GM12878 (cell line): ENCODE data around the gene AEBP1. TPM values are rescaled to one million over a fixed set of nuclear protein-coding genes. Genes with fewer than 3 reads are reported as not detected.

Source experiments
- ATAC-seq: fragments of 200-7000 bp; cut with Tn5 transposase; 3 replicates; pipeline ENCODE4 v1.9.1; 2020; ENCODE audit warnings: mild to moderate bottlenecking, moderate library complexity
- BruUV-seq: library from RNA; stranded (reverse); fragments of 400-500 nt; replicated peaks from 2 replicates; lab custom pipeline; 2021; lab: Mats Ljungman, UMichigan
- CTCF ChIA-PET: fragments of 300-600 bp; sonication (Branson Sonifier 250); formaldehyde crosslinking; extraction: SDS; loops from one replicate; lab custom pipeline; 2021; ENCODE audit warnings: inconsistent platforms; lab: Yijun Ruan, JAX
- POLR2A ChIA-PET: fragments of 350-600 bp; formaldehyde crosslinking; extraction: SDS; loops from one replicate; lab custom pipeline; 2021; ENCODE audit warnings: inconsistent platforms; lab: Charles Lee
- RAD21 ChIA-PET: fragments of 300-600 bp; sonication (Branson Sonifier 250); formaldehyde crosslinking; loops from one replicate; lab custom pipeline; 2023; ENCODE audit warnings: antibody characterized with exemption; ENCODE audit not compliant: unreplicated experiment; lab: Charles Lee
- SMC1A ChIA-PET: fragments of 300-600 bp; sonication (Branson Sonifier 250); formaldehyde crosslinking; loops from one replicate; lab custom pipeline; 2023; ENCODE audit not compliant: unreplicated experiment, uncharacterized antibody; lab: Charles Lee
- DNase-seq: peaks from one replicate; pipeline ENCODE4 v3.0.0-alpha.2; 2011; ENCODE audit warnings: low read depth, low spot score
- FAIRE-seq: peaks from 3 replicates; lab custom pipeline; 2011; peaks lifted over from hg19 to GRCh38; lab: Jason Lieb, UNC
- H2AFZ ChIP-seq: 2 replicates; pipeline ENCODE4 v1.6.0; 2011; ENCODE audit warnings: low read depth, low read length, control low read depth; ENCODE audit not compliant: control insufficient read depth
- H3K27ac ChIP-seq: 2 replicates; pipeline ENCODE4 v1.5.1; 2011; ENCODE audit warnings: control low read depth; ENCODE audit not compliant: control insufficient read depth, insufficient read depth
- H3K27me3 ChIP-seq, 2 experiments: replicated peaks in 1 of 2; 2 replicates each; pipeline versions ENCODE4 v1.6.0 to v1.6.1; 2011; ENCODE audit warnings: low read length in 1 of 2; ENCODE audit not compliant: control insufficient read depth in 2 of 2, insufficient read depth in 2 of 2
- H3K36me3 ChIP-seq, 2 experiments: 2 replicates each; pipeline ENCODE4 v1.5.1; 2011; ENCODE audit warnings: low read length in 1 of 2; ENCODE audit not compliant: control insufficient read depth in 2 of 2, insufficient read depth in 2 of 2
- H3K4me1 ChIP-seq: 2 replicates; pipeline ENCODE4 v1.6.1; 2011; ENCODE audit warnings: mild to moderate bottlenecking, low read length, moderate library complexity, mixed read lengths; ENCODE audit not compliant: control insufficient read depth, insufficient read depth
- H3K4me2 ChIP-seq: 2 replicates; pipeline ENCODE4 v1.6.0; 2011; ENCODE audit warnings: control low read depth; ENCODE audit not compliant: control insufficient read depth, insufficient read depth
- H3K4me3 ChIP-seq: fragments of 200-600 bp; sonication (generic); 2 replicates; pipeline ENCODE4 v1.5.1; 2016
- H3K79me2 ChIP-seq: 2 replicates; pipeline ENCODE4 v1.6.0; 2011; ENCODE audit warnings: low read length; ENCODE audit not compliant: control insufficient read depth, insufficient read depth
- H3K9ac ChIP-seq: 2 replicates; pipeline ENCODE4 v1.8.0; 2011; ENCODE audit warnings: low read length, control low read depth, mixed read lengths; ENCODE audit not compliant: control insufficient read depth, insufficient read depth
- H3K9me3 ChIP-seq: replicated peaks from 3 replicates; pipeline ENCODE4 v1.5.1; 2011; ENCODE audit warnings: mild to moderate bottlenecking, low read length; ENCODE audit not compliant: control insufficient read depth, insufficient read depth
- H4K20me1 ChIP-seq: 2 replicates; pipeline ENCODE4 v1.6.0; 2011; ENCODE audit not compliant: control insufficient read depth, insufficient read depth
- ATF7 ChIP-seq: fragments of 450-650 bp; IDR thresholded peaks from 2 replicates; pipeline ENCODE4 v1.6.1; 2016; ENCODE audit warnings: low read depth, mild to moderate bottlenecking
- CBX3 ChIP-seq: fragments of 200-600 bp; sonication (generic); IDR thresholded peaks from 2 replicates; pipeline ENCODE4 v1.6.1; 2016; ENCODE audit warnings: low read depth, borderline replicate concordance
- CREM ChIP-seq: IDR thresholded peaks from 2 replicates; pipeline ENCODE4 v1.6.1; 2014; ENCODE audit warnings: antibody characterized with exemption, low read depth
- KDM1A ChIP-seq: fragments of 200-600 bp; sonication (generic); IDR thresholded peaks from 2 replicates; pipeline ENCODE4 v1.6.1; 2016; ENCODE audit warnings: borderline replicate concordance
- POLR2AphosphoS5 ChIP-seq: IDR thresholded peaks from 2 replicates; pipeline ENCODE4 v1.6.1; 2011; ENCODE audit warnings: mild to moderate bottlenecking, low read length, inconsistent platforms
- POU2F2 ChIP-seq: IDR thresholded peaks from 3 replicates; pipeline ENCODE4 v1.6.1; 2011; ENCODE audit warnings: low read depth, mild to moderate bottlenecking, low read length, borderline replicate concordance
- TBL1XR1 ChIP-seq: IDR thresholded peaks from 2 replicates; pipeline ENCODE4 v1.6.1; 2012; ENCODE audit warnings: low read depth, low read length, improper control_type of control experiment
- TCF12 ChIP-seq: IDR thresholded peaks from 2 replicates; pipeline ENCODE4 v1.6.1; 2011; ENCODE audit warnings: low read depth, mild to moderate bottlenecking, low read length
- TCF7 ChIP-seq: IDR thresholded peaks from 2 replicates; pipeline ENCODE4 v1.6.1; 2014; ENCODE audit warnings: antibody characterized with exemption, borderline replicate concordance
- YBX1 ChIP-seq: fragments of 450-650 bp; IDR thresholded peaks from 2 replicates; pipeline ENCODE4 v1.6.1; 2016; ENCODE audit warnings: antibody characterized with exemption
- ZBTB40 ChIP-seq: fragments of 450-650 bp; IDR thresholded peaks from 2 replicates; pipeline ENCODE4 v1.6.1; 2016; ENCODE audit warnings: mild to moderate bottlenecking, moderate library complexity, borderline replicate concordance
- WGBS: methylation state at CpG from one replicate; pipeline ENCODE4 v1.1.6; 2016; ENCODE audit warnings: low lambda C conversion rate; ENCODE audit not compliant: insufficient replicate concordance, insufficient coverage; ENCODE audit errors: missing lambda C conversion rate; 5-methylcytosine and 5-hydroxymethylcytosine counted together
- in situ Hi-C: fragments of 300-500 bp; cut with MboI; formaldehyde crosslinking; loops from 9 replicates; pipeline ENCODE4 v1.14.3; 2018; ENCODE audit warnings: mixed read lengths
- intact Hi-C: fragments of 100-400 bp; cut with micrococcal nuclease; formaldehyde crosslinking; loops from one replicate; pipeline ENCODE4 v1.14.2; 2022; ENCODE audit not compliant: unreplicated experiment
- polyA plus RNA-seq, 11 experiments: library from polyadenylated mRNA; depleted of rRNA in 4 of 11; unstranded in 6 of 11; stranded (reverse) in 5 of 11; fragments of >200 nt; fragmentation: Nextera tagmentation in 4 of 11; fragmentation: Illumina TruSeq in 1 of 11; extraction: Ambion mirVana in 4 of 11; extraction: Trizol in 1 of 11; gene quantifications; 1 replicate in 1 of 11; 2 replicates in 10 of 11; pipeline versions ENCODE4 v1.2.1 to v1.2.3, GENCODE V29; 2011 to 2016; ENCODE audit warnings: inconsistent platforms in 2 of 11, missing spikeins in 2 of 11, low read depth in 1 of 11
- total RNA-seq, 4 experiments: library from RNA; depleted of rRNA in 3 of 4; stranded (reverse); fragments of >200 nt in 3 of 4; fragmentation: Illumina TruSeq in 1 of 4; extraction: Trizol in 1 of 4; gene quantifications; 2 replicates each; pipeline versions ENCODE4 v1.2.1 to v1.2.3, GENCODE V29; 2013 to 2021
- TF ChIP-seq, protein P1 (sequence below): fragments of 150-350 bp; IDR thresholded peaks from 2 replicates; pipeline ENCODE4 v1.6.1; 2016; ENCODE audit warnings: low read depth, low read length

The AEBP1 gene
- total and polyA plus RNA-seq, 10 of the 15 experiments (the other 5 are each of a cell fraction or from before 2014, with no cell fraction given), result 0.06 to 0.23 (median 0.11) TPM; not detected in 5

- TF ChIP-seq ZBTB40, result no peak
- TF ChIP-seq TCF12, result no peak
- TF ChIP-seq CBX3, result no peak
- no peak for TF ChIP-seq POLR2AphosphoS5
- no peak for TF ChIP-seq TBL1XR1
- TF ChIP-seq, all 136 proteins: peak for 0
Observed at GRCh38 chr7:44147026-44147991, 43.2 kb downstream of the AEBP1 start (continued).

DNA sequence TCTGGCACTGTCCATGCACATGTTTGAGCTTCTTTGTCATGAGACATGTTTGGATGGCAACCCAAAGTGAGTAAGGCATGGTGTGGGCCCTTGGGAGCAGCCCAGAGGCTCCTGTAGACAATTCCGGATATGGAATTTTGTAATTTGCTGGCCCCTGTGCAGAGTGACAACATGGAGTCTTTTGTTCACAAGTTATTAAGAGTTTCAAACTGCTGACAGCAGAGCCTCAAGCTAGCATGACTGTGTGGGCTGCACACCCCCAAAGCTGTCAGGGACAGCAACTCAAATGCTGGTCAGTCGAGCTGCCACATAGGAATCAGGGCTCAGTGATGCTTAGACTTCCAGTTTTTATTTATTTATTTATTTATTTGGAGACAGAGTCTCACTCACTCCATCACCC is 44.0 kb downstream of the AEBP1 start:
- FAIRE-seq, result no peak
- no peak overlapping the region for H2AFZ ChIP-seq
- no peak for DNase-seq

More for the DNA sequence above, 44.0 kb downstream of the AEBP1 start:
- TF ChIP-seq ATF7 (no peak), YBX1 (no peak), TCF7 (no peak), KDM1A (no peak), CREM (no peak), POU2F2 (no peak)
- TF ChIP-seq, protein P1, sequence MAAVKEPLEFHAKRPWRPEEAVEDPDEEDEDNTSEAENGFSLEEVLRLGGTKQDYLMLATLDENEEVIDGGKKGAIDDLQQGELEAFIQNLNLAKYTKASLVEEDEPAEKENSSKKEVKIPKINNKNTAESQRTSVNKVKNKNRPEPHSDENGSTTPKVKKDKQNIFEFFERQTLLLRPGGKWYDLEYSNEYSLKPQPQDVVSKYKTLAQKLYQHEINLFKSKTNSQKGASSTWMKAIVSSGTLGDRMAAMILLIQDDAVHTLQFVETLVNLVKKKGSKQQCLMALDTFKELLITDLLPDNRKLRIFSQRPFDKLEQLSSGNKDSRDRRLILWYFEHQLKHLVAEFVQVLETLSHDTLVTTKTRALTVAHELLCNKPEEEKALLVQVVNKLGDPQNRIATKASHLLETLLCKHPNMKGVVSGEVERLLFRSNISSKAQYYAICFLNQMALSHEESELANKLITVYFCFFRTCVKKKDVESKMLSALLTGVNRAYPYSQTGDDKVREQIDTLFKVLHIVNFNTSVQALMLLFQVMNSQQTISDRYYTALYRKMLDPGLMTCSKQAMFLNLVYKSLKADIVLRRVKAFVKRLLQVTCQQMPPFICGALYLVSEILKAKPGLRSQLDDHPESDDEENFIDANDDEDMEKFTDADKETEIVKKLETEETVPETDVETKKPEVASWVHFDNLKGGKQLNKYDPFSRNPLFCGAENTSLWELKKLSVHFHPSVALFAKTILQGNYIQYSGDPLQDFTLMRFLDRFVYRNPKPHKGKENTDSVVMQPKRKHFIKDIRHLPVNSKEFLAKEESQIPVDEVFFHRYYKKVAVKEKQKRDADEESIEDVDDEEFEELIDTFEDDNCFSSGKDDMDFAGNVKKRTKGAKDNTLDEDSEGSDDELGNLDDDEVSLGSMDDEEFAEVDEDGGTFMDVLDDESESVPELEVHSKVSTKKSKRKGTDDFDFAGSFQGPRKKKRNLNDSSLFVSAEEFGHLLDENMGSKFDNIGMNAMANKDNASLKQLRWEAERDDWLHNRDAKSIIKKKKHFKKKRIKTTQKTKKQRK, result no peak
- ATAC-seq, result no peak
- POLR2A ChIA-PET, result no interaction called here
- Histone ChIP-seq H3K4me3 (no peak overlapping the region), H3K9me3 (no peaks in the 10 kb centered on the region), H3K27ac (no peak overlapping the region), H3K4me2 (no peak overlapping the region), H3K36me3 (no peaks in the 10 kb centered on the region), H3K79me2 (no peaks in the 10 kb centered on the region), H4K20me1 (no peaks in the 10 kb centered on the region), H3K27me3 (no peaks in the 10 kb centered on the region), H3K4me1 (peaks cover 5% of the 10 kb centered on the region), H3K9ac (no peak overlapping the region)
- intact Hi-C loops (no loop called here), in situ Hi-C loops (no loop called here)
- RAD21 ChIA-PET, result no interaction called here
- SMC1A ChIA-PET, result no interaction called here
- WGBS, result 14% methylated on average over 2 of the region's 2 CpGs
- BruUV-seq, result no TSS peak
- CTCF ChIA-PET, result no interaction called here
